Duodenal mucosa (tissue), 2 donors: Measurements from ENCODE around the gene CCNB1IP1.
"Not testable (repeated sequence)": the region's sequence is repeated elsewhere in the genome, so short reads cannot be mapped to it uniquely, and the experiment has no call there.

Experiments
- H3K27ac ChIP-seq: one replicate; pipeline ENCODE4 v1.7.0; 2013; ENCODE audit warnings: low read depth, low read length
- H3K27me3 ChIP-seq, 2 donors: one replicate each; pipeline ENCODE4 v1.7.0; 2013; ENCODE audit warnings: low read length in 2 of 2, control low read depth in 1 of 2; ENCODE audit not compliant: insufficient read depth in 2 of 2, control insufficient read depth in 1 of 2
- H3K36me3 ChIP-seq, 2 donors: one replicate each; pipeline ENCODE4 v1.7.0; 2013; ENCODE audit warnings: low read length in 2 of 2, control low read depth in 1 of 2; ENCODE audit not compliant: insufficient read depth in 2 of 2, control insufficient read depth in 1 of 2
- H3K4me1 ChIP-seq, 2 donors: one replicate each; pipeline ENCODE4 v1.7.0; 2013; ENCODE audit warnings: low read length in 2 of 2, control low read depth in 1 of 2; ENCODE audit not compliant: insufficient read depth in 2 of 2, control insufficient read depth in 1 of 2
- H3K4me3 ChIP-seq, 2 donors: one replicate each; pipeline ENCODE4 v1.7.0; 2013; ENCODE audit warnings: low read length in 2 of 2, low read depth in 1 of 2
- H3K9ac ChIP-seq, 2 donors: one replicate each; pipeline ENCODE4 v1.7.0; 2013; ENCODE audit warnings: low read length in 2 of 2, low read depth in 1 of 2
- H3K9me3 ChIP-seq, 2 donors: one replicate each; pipeline ENCODE4 v1.7.0; 2013; ENCODE audit warnings: low read length in 2 of 2, control low read depth in 1 of 2; ENCODE audit not compliant: control insufficient read depth in 1 of 2

The CCNB1IP1 gene

GRCh38 chr14:20358474-20358873 is 25.4 kb upstream of the CCNB1IP1 start:
- H3K4me3 ChIP-seq, H3K9me3 ChIP-seq, H3K9ac ChIP-seq, H3K4me1 ChIP-seq, H3K27me3 ChIP-seq, H3K27ac ChIP-seq: not testable (repeated sequence)
- H3K36me3 ChIP-seq = peaks cover 31 to 50% of the 10 kb centered on the region in 2 donors

GRCh38 chr14:20356422-20356821 is 23.3 kb upstream of the CCNB1IP1 start:
- H3K27ac ChIP-seq = no peak overlapping the region
- H3K9me3 ChIP-seq = no peaks in the 10 kb centered on the region
- H3K4me3 ChIP-seq = no peak overlapping the region
- H3K36me3 ChIP-seq = peaks cover 30 to 57% of the 10 kb centered on the region in 2 donors
- H3K9ac ChIP-seq = no peak overlapping the region
- H3K4me1 ChIP-seq = peaks cover 0 to 6% of the 10 kb centered on the region in 2 donors
- H3K27me3 ChIP-seq = no peaks in the 10 kb centered on the region

GRCh38 chr14:20350860-20351259 is 17.8 kb upstream of the CCNB1IP1 start:
- no peaks in the 10 kb centered on the region for H3K27me3 ChIP-seq
- H3K9ac ChIP-seq = no peak overlapping the region
- no peaks in the 10 kb centered on the region for H3K4me1 ChIP-seq
- no peak overlapping the region for H3K27ac ChIP-seq
- no peak overlapping the region for H3K4me3 ChIP-seq
- peaks cover 22 to 53% of the 10 kb centered on the region in 2 donors for H3K36me3 ChIP-seq
- no peaks in the 10 kb centered on the region for H3K9me3 ChIP-seq

GRCh38 chr14:20350282-20350681 is 17.2 kb upstream of the CCNB1IP1 start:
- Histone ChIP-seq H3K9me3 (no peaks in the 10 kb centered on the region), H3K9ac (no peak overlapping the region), H3K27me3 (no peaks in the 10 kb centered on the region), H3K27ac (no peak overlapping the region), H3K4me3 (no peak overlapping the region), H3K4me1 (no peaks in the 10 kb centered on the region), H3K36me3 (peaks cover 19 to 55% of the 10 kb centered on the region in 2 donors)

GRCh38 chr14:20347747-20348146 is 14.7 kb upstream of the CCNB1IP1 start:
- H3K4me1 ChIP-seq = peaks cover 6 to 7% of the 10 kb centered on the region in 2 donors
- H3K9me3 ChIP-seq = no peaks in the 10 kb centered on the region
- no peak overlapping the region for H3K9ac ChIP-seq
- H3K27ac ChIP-seq = no peak overlapping the region
- H3K27me3 ChIP-seq = no peaks in the 10 kb centered on the region
- H3K4me3 ChIP-seq = no peak overlapping the region
- peaks cover 10 to 36% of the 10 kb centered on the region in 2 donors for H3K36me3 ChIP-seq

- no peak overlapping the region for H3K9ac ChIP-seq
- H3K4me1 ChIP-seq = peaks cover 6 to 7% of the 10 kb centered on the region in 2 donors
- no peak overlapping the region for H3K4me3 ChIP-seq
- no peak overlapping the region for H3K27ac ChIP-seq
- H3K36me3 ChIP-seq = peaks cover 8 to 28% of the 10 kb centered on the region in 2 donors
- H3K27me3 ChIP-seq = no peaks in the 10 kb centered on the region
- H3K9me3 ChIP-seq = no peaks in the 10 kb centered on the region
Measured at GRCh38 chr14:20346713-20347112, 13.6 kb upstream of the CCNB1IP1 start.

GRCh38 chr14:20345366-20345765 is 12.3 kb upstream of the CCNB1IP1 start:
- Histone ChIP-seq H3K36me3 (peaks cover 1 to 22% of the 10 kb centered on the region in 2 donors), H3K4me1 (peaks cover 6 to 7% of the 10 kb centered on the region in 2 donors), H3K4me3 (no peak overlapping the region), H3K27me3 (no peaks in the 10 kb centered on the region), H3K9me3 (no peaks in the 10 kb centered on the region), H3K27ac (no peak overlapping the region), H3K9ac (no peak overlapping the region)

- Histone ChIP-seq H3K27me3 (no peaks in the 10 kb centered on the region), H3K4me1 (peaks cover 6 to 7% of the 10 kb centered on the region in 2 donors), H3K27ac (peak overlapping the region; percentile 67), H3K9ac (peak overlapping the region; percentile 95 to 98), H3K9me3 (no peaks in the 10 kb centered on the region), H3K36me3 (peaks cover 0 to 15% of the 10 kb centered on the region in 2 donors), H3K4me3 (peak overlapping the region; percentile 90 to 94)
Measured at GRCh38 chr14:20343862-20344220, 10.8 kb upstream of the CCNB1IP1 start.

- Histone ChIP-seq H3K27ac (peak within 1 kb of the TSS; percentile 67), H3K9ac (peak within 1 kb of the TSS; percentile 95 to 98), H3K36me3 (peaks cover 0 to 15% of the 10 kb centered on the region in 2 donors), H3K4me1 (peaks cover 6 to 7% of the 10 kb centered on the region in 2 donors), H3K4me3 (peak within 1 kb of the TSS; percentile 90 to 94), H3K27me3 (no peaks in the 10 kb centered on the region), H3K9me3 (no peaks in the 10 kb centered on the region)
Measured at GRCh38 chr14:20343092-20343861, 10.2 kb upstream of the CCNB1IP1 start, which contains the start of gene PARP2. TSS of gene PARP2 (plus strand) at chr14:20343635. CDS start at chr14:20343642, 7 bp downstream.

GRCh38 chr14:20341646-20342045 is 8.6 kb upstream of the CCNB1IP1 start:
- Histone ChIP-seq H3K27me3 (no peaks in the 10 kb centered on the region), H3K4me1 (peaks cover 6 to 7% of the 10 kb centered on the region in 2 donors), H3K9me3 (no peaks in the 10 kb centered on the region), H3K4me3 (no peak overlapping the region), H3K9ac (peak overlapping the region in 1 of 2 donors; percentile 95), H3K36me3 (peaks cover 0 to 9% of the 10 kb centered on the region in 2 donors), H3K27ac (no peak overlapping the region)
